Fibroblast of lung (primary cell): Measurements from ENCODE around the gene FLRT2. TPM values are rescaled to one million over a fixed set of nuclear protein-coding genes. Genes with fewer than 3 reads are reported as not detected.
A peak's percentile ranks its signal among the peaks of the same experiment; 100 is the strongest.

Experiments
- DNase-seq, 2 donors: peaks; one replicate each; pipeline versions ENCODE4 v3.0.0 to v3.0.0-alpha.2; 2010; ENCODE audit warnings: low read depth in 2 of 2
- H2AFZ ChIP-seq: 2 replicates; pipeline ENCODE4 v1.5.1; 2012; ENCODE audit warnings: low read length, control low read depth, inconsistent platforms
- H3K27ac ChIP-seq: 2 replicates; pipeline ENCODE4 v1.5.1; 2011; ENCODE audit warnings: low read length, control low read depth; ENCODE audit not compliant: insufficient read depth
- H3K27me3 ChIP-seq: 2 replicates; pipeline ENCODE4 v1.5.1; 2011; ENCODE audit warnings: mild to moderate bottlenecking, low read length; ENCODE audit not compliant: control insufficient read depth, insufficient read depth
- H3K36me3 ChIP-seq: 2 replicates; pipeline ENCODE4 v1.5.1; 2011; ENCODE audit warnings: low read length; ENCODE audit not compliant: control insufficient read depth, insufficient read depth
- H3K4me1 ChIP-seq: 2 replicates; pipeline ENCODE4 v1.5.1; 2011; ENCODE audit warnings: low read length; ENCODE audit not compliant: control insufficient read depth, insufficient read depth; ENCODE audit errors: extremely low read depth
- H3K4me2 ChIP-seq: 2 replicates; pipeline ENCODE4 v1.5.1; 2011; ENCODE audit warnings: low read length, control low read depth; ENCODE audit not compliant: insufficient read depth; ENCODE audit errors: extremely low read depth
- H3K4me3 ChIP-seq, 4 experiments: fragments of 200-600 bp in 1 of 4; sonication (generic) in 1 of 4; replicated peaks in 1 of 4; 2 replicates each; pipeline ENCODE4 v1.5.1; 2011 to 2016; ENCODE audit warnings: low read length in 4 of 4, low read depth in 3 of 4, mild to moderate bottlenecking in 3 of 4, control low read depth in 2 of 4, inconsistent platforms in 1 of 4, mixed read lengths in 1 of 4; ENCODE audit not compliant: insufficient read depth in 1 of 4; ENCODE audit errors: control extremely low read depth in 1 of 4
- H3K79me2 ChIP-seq: 2 replicates; pipeline ENCODE4 v1.5.1; 2012; ENCODE audit warnings: mild to moderate bottlenecking, low read length, inconsistent platforms; ENCODE audit not compliant: control insufficient read depth, insufficient read depth
- H3K9ac ChIP-seq: 2 replicates; pipeline ENCODE4 v1.5.1; 2011; ENCODE audit warnings: mild to moderate bottlenecking, low read length, control low read depth; ENCODE audit not compliant: insufficient read depth
- H3K9me3 ChIP-seq: 2 replicates; pipeline ENCODE4 v1.5.1; 2012; ENCODE audit warnings: low read depth, low read length; ENCODE audit not compliant: control insufficient read depth, insufficient read depth
- H4K20me1 ChIP-seq: 2 replicates; pipeline ENCODE4 v1.5.1; 2011; ENCODE audit warnings: low read length; ENCODE audit not compliant: control insufficient read depth, insufficient read depth; ENCODE audit errors: extremely low read depth
- CTCF ChIP-seq, 2 donors: IDR thresholded peaks in 1 of 2; conservative IDR thresholded peaks in 1 of 2; 1 replicate in 1 of 2; 2 replicates in 1 of 2; pipeline ENCODE4 v1.5.1; 2011 to 2012; ENCODE audit warnings: low read length in 2 of 2, control low read depth in 1 of 2, inconsistent platforms in 1 of 2, low read depth in 1 of 2, mild to moderate bottlenecking in 1 of 2
- EZH2 ChIP-seq: IDR thresholded peaks from 2 replicates; pipeline ENCODE4 v1.5.1; 2012; ENCODE audit warnings: low read length, control low read depth, mild to moderate bottlenecking; ENCODE audit errors: missing control alignments
- polyA plus RNA-seq, 2 donors: library from polyadenylated mRNA; depleted of rRNA in 1 of 2; stranded (reverse) in 1 of 2; unstranded in 1 of 2; fragments of >200 nt; gene quantifications; 2 replicates each; pipeline ENCODE4 v1.2.1, GENCODE V29; 2011 to 2012; ENCODE audit warnings: missing spikeins in 1 of 2
- total RNA-seq: library from RNA; depleted of rRNA; stranded (reverse); fragments of >200 nt; gene quantifications from 2 replicates; pipeline ENCODE4 v1.2.1, GENCODE V29; 2014

FLRT2 gene
- total and polyA plus RNA-seq, 2 donors (not counting 1 experiment from before 2014, with no cell fraction given), result 4.6 to 14.5 TPM

GRCh38 chr14:85535321-85535720 is 5.4 kb downstream of the FLRT2 start:
- Histone ChIP-seq H4K20me1 (no peaks in the 10 kb centered on the region), H3K9ac (no peak overlapping the region), H3K9me3 (no peaks in the 10 kb centered on the region), H3K4me2 (peak overlapping the region; percentile 34), H3K79me2 (peaks cover 8% of the 10 kb centered on the region), H3K4me3 (peak overlapping the region; percentile 67 to 88 (median 76)), H3K27me3 (no peaks in the 10 kb centered on the region), H3K36me3 (no peaks in the 10 kb centered on the region), H2AFZ (no peak overlapping the region), H3K4me1 (peaks cover 3% of the 10 kb centered on the region), H3K27ac (no peak overlapping the region)
- TF ChIP-seq CTCF (conservative IDR thresholded peaks at IDR 0.05 in 1 of 2, IDR thresholded peaks at IDR 0.05 in 1 of 2; ENCODE audit: low read depth in 1 of 2, low read length in 2 of 2) (no peak), EZH2 (no peak)
- DNase-seq, result no peak

DNA sequence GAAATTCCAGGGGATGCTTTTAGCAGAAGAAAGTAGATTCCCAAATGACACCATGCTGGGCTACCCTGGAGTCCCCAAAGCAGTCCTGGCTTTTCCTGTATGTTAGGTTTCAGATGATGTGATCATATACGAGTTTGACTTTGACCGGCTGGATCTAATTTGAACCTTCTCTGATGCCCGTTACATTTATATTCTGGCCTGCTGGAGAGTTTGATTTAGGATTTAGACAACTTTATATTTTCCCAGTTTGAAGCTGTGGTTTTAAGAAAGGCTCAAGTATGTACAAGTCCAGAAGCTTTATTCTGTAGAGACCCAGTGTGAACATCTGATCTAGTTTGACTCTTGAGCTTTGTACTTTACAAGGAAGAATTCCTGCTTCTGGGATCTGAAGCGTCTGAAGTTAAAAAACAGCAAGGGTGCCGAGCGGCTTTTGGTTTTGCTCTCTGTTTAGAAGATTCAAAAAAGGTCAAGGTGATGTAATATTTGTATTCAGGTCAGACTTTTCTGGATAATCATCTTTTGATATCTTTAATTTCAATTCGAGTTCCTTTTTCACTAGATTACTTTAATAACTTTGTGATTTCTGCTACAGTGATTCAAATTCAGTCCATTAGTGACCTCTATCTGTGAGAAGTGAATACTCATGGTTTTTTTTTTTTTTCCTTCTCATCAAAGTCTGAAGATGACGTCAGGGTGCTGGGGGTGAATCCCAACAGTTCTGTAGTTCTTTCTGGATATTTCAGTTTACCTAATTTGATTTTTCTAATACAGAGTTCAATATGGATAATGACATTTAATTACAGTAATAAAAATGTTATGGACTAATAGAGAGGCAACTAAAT is 6.3 kb downstream of the FLRT2 start:
- Histone ChIP-seq H2AFZ (no peak overlapping the region), H3K9me3 (no peaks in the 10 kb centered on the region), H3K27me3 (no peaks in the 10 kb centered on the region), H3K4me3 (peak overlapping the region; percentile 2 to 88 (median 56)), H4K20me1 (no peaks in the 10 kb centered on the region), H3K4me1 (peaks cover 3% of the 10 kb centered on the region), H3K9ac (no peak overlapping the region), H3K27ac (no peak overlapping the region), H3K36me3 (no peaks in the 10 kb centered on the region), H3K79me2 (peaks cover 8% of the 10 kb centered on the region), H3K4me2 (peak overlapping the region; percentile 80)
- TF ChIP-seq EZH2 (no peak), CTCF (conservative IDR thresholded peaks at IDR 0.05 in 1 of 2, IDR thresholded peaks at IDR 0.05 in 1 of 2; ENCODE audit: low read depth in 1 of 2, low read length in 2 of 2) (peak; percentile 31 to 51)
- DNase-seq, result peak; percentile 59 to 76

- Histone ChIP-seq H3K4me3 (peak overlapping the region in 1 of 4 experiments; percentile 27), H4K20me1 (no peaks in the 10 kb centered on the region), H3K4me2 (no peak overlapping the region), H3K4me1 (peaks cover 3% of the 10 kb centered on the region), H3K36me3 (no peaks in the 10 kb centered on the region), H3K27me3 (no peaks in the 10 kb centered on the region), H3K9me3 (no peaks in the 10 kb centered on the region), H3K79me2 (peaks cover 8% of the 10 kb centered on the region), H3K9ac (no peak overlapping the region), H3K27ac (no peak overlapping the region), H2AFZ (no peak overlapping the region)
- no peak for TF ChIP-seq CTCF (conservative IDR thresholded peaks at IDR 0.05 in 1 of 2, IDR thresholded peaks at IDR 0.05 in 1 of 2; ENCODE audit: low read depth in 1 of 2, low read length in 2 of 2)
- TF ChIP-seq EZH2, result no peak
- DNase-seq, result peak in 1 of 2 donors; percentile 50
Measured at GRCh38 chr14:85536833-85537190, 6.9 kb downstream of the FLRT2 start.
